Neural cell (in vitro differentiated cells): ENCODE measurements around the gene ARL15. TPM values are rescaled to one million over a fixed set of nuclear protein-coding genes. Genes with fewer than 3 reads are reported as not detected.

Experiments used
- H2AFZ ChIP-seq: fragments of 200-600, 300-800 bp; sonication (generic), shearing (Covaris generic); 2 replicates; pipeline ENCODE4 v1.6.0; 2014; ENCODE audit warnings: low read depth, mild to moderate bottlenecking, antibody characterized with exemption, low read length, moderate library complexity
- H3F3A ChIP-seq: fragments of 200-600 bp; shearing (Covaris generic); 2 replicates; pipeline ENCODE4 v1.6.1; 2016; ENCODE audit warnings: mild to moderate bottlenecking, moderate library complexity, mixed read lengths, antibody characterized with exemption, low read length; ENCODE audit not compliant: insufficient read depth, poor library complexity, severe bottlenecking
- H3K27ac ChIP-seq: fragments of 200-600, 300-800 bp; sonication (generic), shearing (Covaris generic); 2 replicates; pipeline ENCODE4 v1.5.1; 2014; ENCODE audit warnings: mild to moderate bottlenecking, low read length, moderate library complexity
- H3K27me3 ChIP-seq: fragments of 300-800, 200-600 bp; sonication (generic), shearing (Covaris generic); 2 replicates; pipeline ENCODE4 v1.6.0; 2014; ENCODE audit warnings: mild to moderate bottlenecking, low read depth, low read length, moderate library complexity; ENCODE audit not compliant: insufficient read depth
- H3K36me3 ChIP-seq: fragments of 300-800, 200-600 bp; sonication (generic), shearing (Covaris generic); 2 replicates; pipeline ENCODE4 v1.5.1; 2014; ENCODE audit warnings: mild to moderate bottlenecking, antibody characterized with exemption, low read length, moderate library complexity; ENCODE audit not compliant: insufficient read depth
- H3K4me2 ChIP-seq: fragments of 300-800, 200-600 bp; sonication (generic), shearing (Covaris generic); 2 replicates; pipeline ENCODE4 v1.6.0; 2014; ENCODE audit warnings: mild to moderate bottlenecking, low read length
- H3K4me3 ChIP-seq: fragments of 300-800, 200-600 bp; sonication (generic), shearing (Covaris generic); 2 replicates; pipeline ENCODE4 v1.5.1; 2014; ENCODE audit warnings: mild to moderate bottlenecking, low read length, moderate library complexity
- H3K79me2 ChIP-seq: fragments of 200-600 bp; shearing (Covaris generic); replicated peaks from 2 replicates; pipeline ENCODE4 v1.6.0; 2014; ENCODE audit warnings: mild to moderate bottlenecking, low read length, moderate library complexity; ENCODE audit not compliant: insufficient read depth
- H3K9ac ChIP-seq: fragments of 300-800, 200-600 bp; sonication (generic), shearing (Covaris generic); 2 replicates; pipeline ENCODE4 v1.6.1; 2016; ENCODE audit warnings: mild to moderate bottlenecking, low read length, mixed read lengths
- H3K9me2 ChIP-seq: fragments of 200-600 bp; shearing (Covaris generic); 2 replicates; pipeline ENCODE4 v1.6.1; 2016; ENCODE audit warnings: mild to moderate bottlenecking, low read length, mixed read lengths; ENCODE audit not compliant: insufficient read depth
- H3K9me3 ChIP-seq: fragments of 200-600, 300-800 bp; sonication (generic), shearing (Covaris generic); 2 replicates; pipeline ENCODE4 v1.6.1; 2016; ENCODE audit warnings: mild to moderate bottlenecking, mixed run types, low read length, moderate library complexity, mixed read lengths
- H4K20me1 ChIP-seq: fragments of 200-600 bp; shearing (Covaris generic); 2 replicates; pipeline ENCODE4 v1.6.1; 2016; ENCODE audit warnings: mild to moderate bottlenecking, mixed run types; ENCODE audit not compliant: insufficient read depth
- EP300 ChIP-seq: fragments of 450-650 bp; conservative IDR thresholded peaks from 2 replicates; pipeline ENCODE4 v1.6.1; 2014; ENCODE audit warnings: antibody characterized with exemption, mild to moderate bottlenecking, moderate library complexity; ENCODE audit not compliant: poor library complexity, severe bottlenecking
- EZH2 ChIP-seq: fragments of 200-600, 300-800 bp; shearing (Covaris generic), sonication (generic); IDR thresholded peaks from 2 replicates; pipeline ENCODE4 v1.6.1; 2014; ENCODE audit warnings: antibody characterized with exemption, low read length, borderline replicate concordance, mild to moderate bottlenecking; ENCODE audit not compliant: insufficient read depth, poor library complexity, severe bottlenecking
- MXI1 ChIP-seq: fragments of 450-650 bp; conservative IDR thresholded peaks from 2 replicates; pipeline ENCODE4 v1.6.1; 2014; ENCODE audit warnings: antibody characterized with exemption, mild to moderate bottlenecking; ENCODE audit not compliant: poor library complexity, severe bottlenecking
- POLR2AphosphoS5 ChIP-seq: IDR thresholded peaks from 2 replicates; pipeline ENCODE4 v1.6.1; 2012
- RAD21 ChIP-seq: fragments of 450-650 bp; conservative IDR thresholded peaks from 2 replicates; pipeline ENCODE4 v1.6.1; 2014; ENCODE audit warnings: antibody characterized with exemption, mild to moderate bottlenecking, moderate library complexity
- SMC3 ChIP-seq: fragments of 450-650 bp; conservative IDR thresholded peaks from 2 replicates; pipeline ENCODE4 v1.6.1; 2014; ENCODE audit warnings: antibody characterized with exemption, mild to moderate bottlenecking, moderate library complexity; ENCODE audit not compliant: poor library complexity
- TAF1 ChIP-seq: IDR thresholded peaks from 2 replicates; pipeline ENCODE4 v1.6.1; 2012; ENCODE audit warnings: low read depth
- polyA plus RNA-seq: library from polyadenylated mRNA; depleted of rRNA; stranded (reverse); fragments of >200 nt; gene quantifications from 2 replicates; pipeline ENCODE4 v1.2.3, GENCODE V29; 2014
- TF ChIP-seq, protein P1 (sequence below): fragments of 450-650 bp; IDR thresholded peaks from 2 replicates; pipeline ENCODE4 v1.5.1; 2014; ENCODE audit warnings: antibody characterized with exemption, mild to moderate bottlenecking, moderate library complexity; ENCODE audit not compliant: poor library complexity, severe bottlenecking
- TF ChIP-seq, protein P2 (sequence below): IDR thresholded peaks from 2 replicates; pipeline ENCODE4 v1.6.1; 2012; ENCODE audit warnings: borderline replicate concordance

ARL15 gene
- polyA plus RNA-seq, 1 donor from 2014 or later, result 51.9 TPM

DNA sequence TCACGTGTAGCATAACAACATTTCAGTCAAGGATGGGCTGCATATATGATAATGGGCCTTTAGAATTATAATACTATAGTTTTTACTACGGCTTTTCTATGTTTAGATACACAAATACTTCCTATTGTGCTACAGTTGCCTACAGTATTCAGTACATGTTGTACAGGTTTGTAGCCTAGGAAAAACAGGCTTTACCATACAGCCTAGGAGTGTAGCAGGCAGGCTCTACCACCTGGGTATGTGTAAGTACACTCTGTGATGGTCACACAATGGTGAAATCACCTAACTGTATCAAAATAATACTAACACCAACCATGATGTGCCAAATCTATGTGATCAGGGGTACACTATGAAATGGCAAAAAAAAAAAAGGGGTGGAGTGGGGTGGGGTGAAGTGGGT, 372.9 kb downstream of the ARL15 start:
- Histone ChIP-seq H3K36me3 (no peaks in the 10 kb centered on the region), H3F3A (no peaks in the 10 kb centered on the region), H3K4me2 (no peak overlapping the region), H3K9me3 (no peaks in the 10 kb centered on the region), H4K20me1 (no peaks in the 10 kb centered on the region), H3K9me2 (no peaks in the 10 kb centered on the region), H3K27me3 (no peaks in the 10 kb centered on the region), H3K4me3 (no peak overlapping the region), H2AFZ (no peak overlapping the region), H3K27ac (no peak overlapping the region), H3K79me2 (no peaks in the 10 kb centered on the region), H3K9ac (no peak overlapping the region)
- TF ChIP-seq EZH2, result no peak
- TF ChIP-seq POLR2AphosphoS5, result no peak
- TF ChIP-seq, protein P1, sequence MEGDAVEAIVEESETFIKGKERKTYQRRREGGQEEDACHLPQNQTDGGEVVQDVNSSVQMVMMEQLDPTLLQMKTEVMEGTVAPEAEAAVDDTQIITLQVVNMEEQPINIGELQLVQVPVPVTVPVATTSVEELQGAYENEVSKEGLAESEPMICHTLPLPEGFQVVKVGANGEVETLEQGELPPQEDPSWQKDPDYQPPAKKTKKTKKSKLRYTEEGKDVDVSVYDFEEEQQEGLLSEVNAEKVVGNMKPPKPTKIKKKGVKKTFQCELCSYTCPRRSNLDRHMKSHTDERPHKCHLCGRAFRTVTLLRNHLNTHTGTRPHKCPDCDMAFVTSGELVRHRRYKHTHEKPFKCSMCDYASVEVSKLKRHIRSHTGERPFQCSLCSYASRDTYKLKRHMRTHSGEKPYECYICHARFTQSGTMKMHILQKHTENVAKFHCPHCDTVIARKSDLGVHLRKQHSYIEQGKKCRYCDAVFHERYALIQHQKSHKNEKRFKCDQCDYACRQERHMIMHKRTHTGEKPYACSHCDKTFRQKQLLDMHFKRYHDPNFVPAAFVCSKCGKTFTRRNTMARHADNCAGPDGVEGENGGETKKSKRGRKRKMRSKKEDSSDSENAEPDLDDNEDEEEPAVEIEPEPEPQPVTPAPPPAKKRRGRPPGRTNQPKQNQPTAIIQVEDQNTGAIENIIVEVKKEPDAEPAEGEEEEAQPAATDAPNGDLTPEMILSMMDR, result no peak
- TF ChIP-seq EP300, result no peak
- no peak for TF ChIP-seq TAF1
- TF ChIP-seq, protein P2, sequence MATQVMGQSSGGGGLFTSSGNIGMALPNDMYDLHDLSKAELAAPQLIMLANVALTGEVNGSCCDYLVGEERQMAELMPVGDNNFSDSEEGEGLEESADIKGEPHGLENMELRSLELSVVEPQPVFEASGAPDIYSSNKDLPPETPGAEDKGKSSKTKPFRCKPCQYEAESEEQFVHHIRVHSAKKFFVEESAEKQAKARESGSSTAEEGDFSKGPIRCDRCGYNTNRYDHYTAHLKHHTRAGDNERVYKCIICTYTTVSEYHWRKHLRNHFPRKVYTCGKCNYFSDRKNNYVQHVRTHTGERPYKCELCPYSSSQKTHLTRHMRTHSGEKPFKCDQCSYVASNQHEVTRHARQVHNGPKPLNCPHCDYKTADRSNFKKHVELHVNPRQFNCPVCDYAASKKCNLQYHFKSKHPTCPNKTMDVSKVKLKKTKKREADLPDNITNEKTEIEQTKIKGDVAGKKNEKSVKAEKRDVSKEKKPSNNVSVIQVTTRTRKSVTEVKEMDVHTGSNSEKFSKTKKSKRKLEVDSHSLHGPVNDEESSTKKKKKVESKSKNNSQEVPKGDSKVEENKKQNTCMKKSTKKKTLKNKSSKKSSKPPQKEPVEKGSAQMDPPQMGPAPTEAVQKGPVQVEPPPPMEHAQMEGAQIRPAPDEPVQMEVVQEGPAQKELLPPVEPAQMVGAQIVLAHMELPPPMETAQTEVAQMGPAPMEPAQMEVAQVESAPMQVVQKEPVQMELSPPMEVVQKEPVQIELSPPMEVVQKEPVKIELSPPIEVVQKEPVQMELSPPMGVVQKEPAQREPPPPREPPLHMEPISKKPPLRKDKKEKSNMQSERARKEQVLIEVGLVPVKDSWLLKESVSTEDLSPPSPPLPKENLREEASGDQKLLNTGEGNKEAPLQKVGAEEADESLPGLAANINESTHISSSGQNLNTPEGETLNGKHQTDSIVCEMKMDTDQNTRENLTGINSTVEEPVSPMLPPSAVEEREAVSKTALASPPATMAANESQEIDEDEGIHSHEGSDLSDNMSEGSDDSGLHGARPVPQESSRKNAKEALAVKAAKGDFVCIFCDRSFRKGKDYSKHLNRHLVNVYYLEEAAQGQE, result no peak
- no peak for TF ChIP-seq RAD21
- TF ChIP-seq MXI1, result no peak
- TF ChIP-seq SMC3, result no peak

- no peaks in the 10 kb centered on the region for H3K36me3 ChIP-seq
- H3K4me3 ChIP-seq, result no peak overlapping the region
- H3K27ac ChIP-seq, result no peak overlapping the region
- H3F3A ChIP-seq, result no peaks in the 10 kb centered on the region
- H3K4me2 ChIP-seq, result no peak overlapping the region
- no peak for TF ChIP-seq SMC3
- TF ChIP-seq POLR2AphosphoS5, result no peak
- TF ChIP-seq, protein P1, result no peak
- no peak for TF ChIP-seq TAF1
- no peaks in the 10 kb centered on the region for H3K27me3 ChIP-seq
- no peaks in the 10 kb centered on the region for H4K20me1 ChIP-seq
- H3K9ac ChIP-seq, result no peak overlapping the region
- H3K79me2 ChIP-seq, result no peaks in the 10 kb centered on the region
- H3K9me2 ChIP-seq, result no peaks in the 10 kb centered on the region
- no peak overlapping the region for H2AFZ ChIP-seq
- H3K9me3 ChIP-seq, result no peaks in the 10 kb centered on the region
Measured at GRCh38 chr5:53936481-53937352, 373.7 kb downstream of the ARL15 start.
